Mammary epithelial cell (primary cell): ENCODE data around the gene EVC.

Source experiments
- CTCF ChIP-seq, 2 donors: IDR thresholded peaks in 1 of 2; conservative IDR thresholded peaks in 1 of 2; 2 replicates each; pipeline ENCODE4 v1.5.1; 2011 to 2012; ENCODE audit warnings: inconsistent platforms in 2 of 2, low read length in 2 of 2, mild to moderate bottlenecking in 2 of 2, control low read depth in 1 of 2, low read depth in 1 of 2; ENCODE audit not compliant: insufficient read depth in 1 of 2; ENCODE audit errors: extremely low read depth in 1 of 2
- EZH2 ChIP-seq: IDR thresholded peaks from 2 replicates; pipeline ENCODE4 v1.6.1; 2012; ENCODE audit warnings: low read length, inconsistent platforms, borderline replicate concordance

- TF ChIP-seq CTCF (conservative IDR thresholded peaks at IDR 0.05 in 1 of 2, IDR thresholded peaks at IDR 0.05 in 1 of 2; ENCODE audit: extremely low read depth in 1 of 2, insufficient read depth in 1 of 2, low read depth in 1 of 2, low read length in 2 of 2) (no peak), EZH2 (no peak)
Observed at GRCh38 chr4:5713861-5714260, 2.9 kb downstream of the EVC start.
